IPS-15b (cell line): Measurements from ENCODE around the gene SOAT2.
"Not testable (repeated sequence)": the region's sequence is repeated elsewhere in the genome, so short reads cannot be mapped to it uniquely, and the experiment has no call there.

Experiments
- H3K27me3 ChIP-seq: one replicate; pipeline ENCODE4 v1.6.1; 2013; ENCODE audit warnings: low read length; ENCODE audit not compliant: control insufficient read depth, insufficient read depth
- H3K36me3 ChIP-seq: one replicate; pipeline ENCODE4 v1.6.1; 2013; ENCODE audit warnings: low read length; ENCODE audit not compliant: control insufficient read depth, insufficient read depth
- H3K4me1 ChIP-seq: one replicate; pipeline ENCODE4 v1.6.1; 2013; ENCODE audit warnings: mild to moderate bottlenecking, low read length; ENCODE audit not compliant: control insufficient read depth, insufficient read depth
- H3K4me3 ChIP-seq: one replicate; pipeline ENCODE4 v1.5.1; 2013; ENCODE audit warnings: low read depth, low read length
- H3K9ac ChIP-seq: one replicate; pipeline ENCODE4 v1.6.1; 2013; ENCODE audit warnings: low read depth, mild to moderate bottlenecking, low read length
- H3K9me3 ChIP-seq: one replicate; pipeline ENCODE4 v1.6.1; 2013; ENCODE audit warnings: mild to moderate bottlenecking, low read length; ENCODE audit not compliant: control insufficient read depth, insufficient read depth

The SOAT2 gene

GRCh38 chr12:53079226-53080117, 23.8 kb upstream of the SOAT2 start, which contains the start of gene SPRYD3:
TSS of gene SPRYD3 (minus strand) at chr12:53079390. CDS start at chr12:53079333, 57 bp downstream.
- Histone ChIP-seq H3K27me3 (peaks cover 13% of the 10 kb centered on the region), H3K4me1 (no peaks in the 10 kb centered on the region), H3K4me3 (peak within 1 kb of the TSS; percentile 61), H3K9me3 (no peaks in the 10 kb centered on the region), H3K9ac (peak within 1 kb of the TSS; percentile 63), H3K36me3 (peaks cover 2% of the 10 kb centered on the region)

GRCh38 chr12:53082637-53083175, 20.6 kb upstream of the SOAT2 start:
- Histone ChIP-seq H3K27me3 (peaks cover 13% of the 10 kb centered on the region), H3K36me3 (no peaks in the 10 kb centered on the region), H3K4me1 (no peaks in the 10 kb centered on the region), H3K9me3 (no peaks in the 10 kb centered on the region), H3K4me3 (no peak overlapping the region), H3K9ac (no peak overlapping the region)

- no peaks in the 10 kb centered on the region for H3K4me1 ChIP-seq
- H3K27me3 ChIP-seq = peaks cover 5% of the 10 kb centered on the region
- no peak overlapping the region for H3K4me3 ChIP-seq
- H3K9me3 ChIP-seq = no peaks in the 10 kb centered on the region
- H3K36me3 ChIP-seq = no peaks in the 10 kb centered on the region
- H3K9ac ChIP-seq = no peak overlapping the region
Measured at GRCh38 chr12:53086361-53086760, 16.9 kb upstream of the SOAT2 start.

GRCh38 chr12:53090105-53090504, 13.2 kb upstream of the SOAT2 start:
- Histone ChIP-seq H3K4me1 (peaks cover 4% of the 10 kb centered on the region), H3K36me3 (no peaks in the 10 kb centered on the region), H3K4me3 (no peak overlapping the region), H3K27me3 (peaks cover 14% of the 10 kb centered on the region), H3K9ac (no peak overlapping the region), H3K9me3 (no peaks in the 10 kb centered on the region)

- Histone ChIP-seq H3K9me3 (no peaks in the 10 kb centered on the region), H3K4me3 (no peak overlapping the region), H3K4me1 (peaks cover 4% of the 10 kb centered on the region), H3K9ac (no peak overlapping the region), H3K27me3 (peaks cover 14% of the 10 kb centered on the region), H3K36me3 (no peaks in the 10 kb centered on the region)
Measured at GRCh38 chr12:53090554-53090953, 12.7 kb upstream of the SOAT2 start.

- peaks cover 25% of the 10 kb centered on the region for H3K27me3 ChIP-seq
- H3K9ac ChIP-seq = no peak overlapping the region
- H3K9me3 ChIP-seq = no peaks in the 10 kb centered on the region
- H3K36me3 ChIP-seq = no peaks in the 10 kb centered on the region
- H3K4me1 ChIP-seq = peaks cover 7% of the 10 kb centered on the region
- H3K4me3 ChIP-seq = no peak overlapping the region
Measured at GRCh38 chr12:53091756-53092155, 11.5 kb upstream of the SOAT2 start.

GRCh38 chr12:53093777-53094393, 9.4 kb upstream of the SOAT2 start:
- H3K4me3 ChIP-seq = no peak overlapping the region
- no peak overlapping the region for H3K9ac ChIP-seq
- H3K4me1 ChIP-seq = peaks cover 13% of the 10 kb centered on the region
- no peaks in the 10 kb centered on the region for H3K36me3 ChIP-seq
- H3K27me3 ChIP-seq = peaks cover 37% of the 10 kb centered on the region
- H3K9me3 ChIP-seq = no peaks in the 10 kb centered on the region

GRCh38 chr12:53094394-53094787, 8.9 kb upstream of the SOAT2 start:
- Histone ChIP-seq H3K9me3 (no peaks in the 10 kb centered on the region), H3K9ac (no peak overlapping the region), H3K27me3 (peaks cover 41% of the 10 kb centered on the region), H3K4me3 (no peak overlapping the region), H3K36me3 (no peaks in the 10 kb centered on the region), H3K4me1 (peaks cover 18% of the 10 kb centered on the region)

GRCh38 chr12:53094796-53095595, 8.3 kb upstream of the SOAT2 start:
- not testable (repeated sequence) for H3K9me3 ChIP-seq, H3K4me3 ChIP-seq, H3K9ac ChIP-seq, H3K36me3 ChIP-seq
- H3K4me1 ChIP-seq = peaks cover 18% of the 10 kb centered on the region
- peaks cover 41% of the 10 kb centered on the region for H3K27me3 ChIP-seq

GRCh38 chr12:53095596-53095895, 7.7 kb upstream of the SOAT2 start:
- not testable (repeated sequence) for H3K9ac ChIP-seq, H3K9me3 ChIP-seq, H3K4me3 ChIP-seq, H3K36me3 ChIP-seq
- peaks cover 18% of the 10 kb centered on the region for H3K4me1 ChIP-seq
- H3K27me3 ChIP-seq = peaks cover 41% of the 10 kb centered on the region

GRCh38 chr12:53096089-53096741, 7.1 kb upstream of the SOAT2 start:
- peak overlapping the region; percentile 82 for H3K4me3 ChIP-seq

More at GRCh38 chr12:53096089-53096741, 7.1 kb upstream of the SOAT2 start:
- H3K36me3 ChIP-seq = no peaks in the 10 kb centered on the region
- peaks cover 18% of the 10 kb centered on the region for H3K4me1 ChIP-seq
- H3K9me3 ChIP-seq = no peaks in the 10 kb centered on the region
- peaks cover 41% of the 10 kb centered on the region for H3K27me3 ChIP-seq
- no peak overlapping the region for H3K9ac ChIP-seq
